Frontal cortex (tissue), 4 donors: ENCODE results near the gene ZCRB1. TPM values are rescaled to one million over a fixed set of nuclear protein-coding genes. Genes with fewer than 3 reads are reported as not detected.

ENCODE experiments used
- DNase-seq, 2 donors: peaks; one replicate each; pipeline ENCODE4 v3.0.0; 2012; ENCODE audit warnings: low spot score in 2 of 2
- FAIRE-seq: peaks from 2 replicates; lab custom pipeline; 2012; peaks lifted over from hg19 to GRCh38; lab: Jason Lieb, UNC
- small RNA-seq: library from RNA; depleted of rRNA; stranded (forward); fragments of <200 nt; gene quantifications from one replicate; pipeline ENCODE3, GENCODE V24; 2014
- total RNA-seq: library from RNA; depleted of rRNA; stranded (reverse); fragments of >200 nt; gene quantifications from one replicate; pipeline ENCODE4 v1.2.3, GENCODE V29; 2014
- donor health status: control.
- donor health status: control.
- donor health status: control.

The ZCRB1 gene
- total RNA-seq, 1 donor from 2014 or later, result 24.9 TPM

DNA sequence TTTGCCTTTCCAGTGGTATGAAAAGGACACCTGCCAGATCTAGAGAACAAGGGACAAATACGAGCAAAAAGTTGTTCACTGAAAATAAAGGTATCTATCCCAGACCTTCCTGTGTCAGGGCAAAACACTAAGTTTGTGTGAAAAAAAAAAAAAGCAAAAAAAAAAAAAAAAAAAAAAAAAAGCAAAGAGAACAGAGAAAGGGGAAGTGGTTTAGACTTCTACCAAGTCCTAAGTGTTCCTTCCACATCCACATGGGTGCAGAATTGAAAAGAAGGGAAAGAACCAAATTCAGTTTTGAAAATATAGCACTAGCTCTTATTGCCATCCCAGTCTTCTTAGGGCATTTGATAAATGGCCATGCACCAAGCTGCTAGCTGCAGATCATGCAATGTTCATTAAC, 41.7 kb downstream of the ZCRB1 start:
- DNase-seq, result no peak
- FAIRE-seq, result no peak

DNA sequence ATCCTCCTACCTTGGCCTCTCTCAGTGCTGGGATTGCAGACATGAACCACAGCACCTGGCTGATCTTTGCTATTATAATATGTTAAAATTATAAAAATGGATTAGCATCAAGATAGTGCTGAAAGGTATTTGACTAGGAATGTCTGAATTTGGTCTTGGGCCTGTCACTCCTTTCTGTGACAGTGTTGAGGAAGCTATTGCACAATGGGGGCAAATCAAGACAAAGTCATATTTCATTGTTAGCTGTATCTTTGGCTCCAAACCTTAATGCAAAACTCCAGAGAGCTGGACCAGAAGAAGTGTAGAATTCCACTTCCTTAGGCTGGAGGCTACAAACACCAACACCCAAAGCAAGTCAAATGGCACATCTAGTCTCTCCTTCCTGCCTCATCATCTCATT, 42.2 kb downstream of the ZCRB1 start:
- no peak for FAIRE-seq
- DNase-seq, result no peak

DNA sequence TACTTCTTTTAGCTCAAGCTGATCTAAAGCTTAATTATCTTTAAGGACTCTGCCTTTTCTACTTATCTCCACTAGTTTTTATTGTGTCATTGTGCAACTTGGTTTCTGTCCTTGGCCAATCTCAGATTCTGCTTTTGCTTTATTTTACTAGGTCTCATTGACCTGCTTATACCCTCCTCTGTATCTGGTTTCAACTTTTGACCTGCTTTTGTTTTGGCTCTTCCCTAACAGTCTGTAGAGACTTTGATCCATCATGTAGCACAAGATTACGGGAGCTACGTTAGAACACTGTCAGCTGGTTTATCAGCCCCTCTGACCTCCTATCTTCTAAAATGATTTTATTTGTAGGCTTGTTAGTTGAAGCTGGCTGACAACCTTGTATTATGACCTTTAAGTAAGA, 43.6 kb downstream of the ZCRB1 start:
- FAIRE-seq, result no peak
- DNase-seq, result no peak

DNA sequence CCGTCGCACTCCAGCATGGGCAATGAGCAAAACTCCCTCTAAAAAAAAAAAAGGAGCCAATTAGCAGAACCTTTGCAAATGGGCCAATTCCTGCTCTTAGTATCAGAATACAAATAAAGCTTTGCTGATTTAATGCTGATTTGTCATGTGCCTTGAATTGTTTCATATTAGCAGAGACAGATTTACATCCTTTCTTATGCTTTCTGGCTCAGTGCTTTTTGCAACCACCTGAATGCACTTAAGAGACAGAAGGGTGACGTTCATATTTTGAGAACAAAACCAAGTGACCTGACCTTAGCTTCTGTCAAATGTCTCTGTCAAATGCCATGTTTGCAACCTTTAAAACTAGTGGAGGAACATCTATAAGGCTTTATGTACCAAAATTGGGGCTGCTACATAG, 44.0 kb downstream of the ZCRB1 start:
- DNase-seq (no peak), FAIRE-seq (no peak)

DNA sequence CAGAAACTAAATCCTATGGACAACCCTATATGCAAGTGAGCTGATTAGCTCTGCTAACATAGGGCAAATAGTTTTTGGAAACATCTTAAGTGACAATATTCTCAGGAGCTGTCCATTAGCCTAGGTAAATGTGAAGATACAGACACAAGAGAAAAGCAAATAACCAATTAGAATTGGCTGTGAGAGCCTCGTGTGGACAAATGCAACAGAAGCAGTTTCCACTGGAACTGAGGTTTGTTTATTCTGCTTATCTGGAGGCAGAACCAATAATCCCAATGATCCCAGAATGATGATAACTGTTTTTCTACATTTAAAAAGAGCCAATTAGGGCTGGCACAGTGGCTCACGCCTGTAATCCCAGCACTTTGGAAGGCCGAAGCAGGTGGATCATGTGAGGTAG, 44.6 kb downstream of the ZCRB1 start:
- FAIRE-seq, result no peak
- DNase-seq, result no peak

DNA sequence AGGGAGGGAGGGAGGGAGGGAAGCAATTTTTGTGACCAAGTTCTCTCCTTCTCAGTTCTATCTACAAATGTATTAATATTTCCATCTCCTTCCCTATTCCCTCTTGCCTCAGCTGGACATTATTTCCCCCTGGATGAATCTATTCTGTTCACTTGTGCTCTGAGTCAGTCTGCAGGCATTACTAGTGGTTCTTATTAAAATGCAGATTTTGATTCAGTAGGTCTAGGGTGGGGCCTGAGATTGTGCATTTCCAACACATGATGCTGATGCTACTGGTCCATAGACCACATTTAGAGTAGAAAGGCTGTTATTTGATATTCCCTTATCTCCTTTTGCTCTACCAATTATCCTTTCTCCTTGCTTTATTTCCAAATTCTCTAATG, 47.8 kb downstream of the ZCRB1 start:
- FAIRE-seq (no peak), DNase-seq (no peak)

DNA sequence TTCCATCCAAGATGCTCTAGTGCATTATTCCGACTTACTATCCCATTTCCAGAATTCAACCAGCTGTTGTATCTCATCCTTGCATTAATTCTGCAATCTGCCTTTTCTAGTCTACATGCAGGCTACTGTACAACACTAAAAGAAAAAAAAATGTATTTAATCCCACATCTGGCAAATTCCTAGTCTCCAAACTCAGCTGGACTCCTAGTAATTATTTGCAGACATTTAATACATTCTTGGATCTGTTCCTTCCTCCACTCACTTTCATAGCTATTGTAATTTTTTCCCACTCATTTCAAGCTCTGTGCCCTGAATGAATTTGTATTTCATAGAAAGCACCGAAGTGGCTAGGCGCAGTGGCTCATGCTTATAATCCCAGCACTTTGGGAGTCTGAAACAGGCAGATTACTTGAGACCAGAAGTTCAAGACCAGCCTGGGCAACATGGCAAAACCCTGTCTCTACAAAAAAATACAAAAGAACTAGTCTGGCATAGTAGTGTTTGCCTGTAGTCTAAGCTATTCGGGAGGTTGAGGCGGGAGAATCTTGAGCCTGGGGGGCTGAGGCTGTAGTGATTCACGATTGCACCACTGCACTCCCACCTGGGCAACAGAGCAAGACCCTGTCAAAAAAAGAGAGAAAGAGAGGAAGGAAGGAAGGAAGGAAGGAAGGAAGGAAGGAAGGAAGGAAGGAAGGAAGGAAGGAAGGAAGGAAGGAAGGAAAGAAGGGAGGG, 48.3 kb downstream of the ZCRB1 start:
- DNase-seq (no peak), FAIRE-seq (no peak)

DNA sequence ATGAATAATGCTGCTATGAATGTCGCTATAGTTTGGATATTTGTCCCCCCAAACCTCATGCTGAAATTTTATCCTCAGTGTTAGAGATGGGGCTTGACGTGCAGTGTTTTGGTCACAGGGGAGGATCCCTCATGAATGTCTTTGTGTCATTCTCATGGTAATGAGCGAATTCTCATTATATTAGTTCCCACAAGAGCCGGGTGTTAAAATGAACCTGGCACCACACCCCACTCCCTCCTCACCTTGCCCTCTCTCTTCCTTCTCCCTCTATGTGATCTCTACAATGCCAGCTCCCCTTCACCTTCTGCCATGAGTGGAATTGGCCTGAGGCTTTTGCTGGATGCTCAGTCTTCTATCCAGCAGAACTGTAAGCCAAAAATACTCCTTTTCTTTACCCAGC, 50.4 kb downstream of the ZCRB1 start:
- no peak for FAIRE-seq
- no peak for DNase-seq

DNA sequence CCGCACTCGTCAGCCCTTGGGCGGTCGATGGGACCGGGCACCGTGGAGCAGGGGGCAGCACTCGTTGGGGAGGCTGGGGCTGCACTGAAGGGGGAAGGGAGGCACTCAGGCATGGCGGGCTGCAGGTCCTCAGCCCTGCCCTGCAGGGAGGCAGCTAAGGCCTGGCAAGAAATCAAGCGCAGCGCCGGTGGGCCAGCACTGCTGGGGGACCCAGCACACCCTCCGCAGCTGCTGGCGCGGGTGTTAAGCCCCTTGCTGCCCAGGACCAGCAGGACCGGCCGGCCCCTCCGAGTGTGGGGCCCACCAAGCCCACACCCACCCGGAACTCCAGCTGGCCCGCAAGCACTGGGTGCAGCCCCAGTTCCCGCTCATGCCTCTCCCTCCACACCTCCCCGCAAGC, 52.2 kb downstream of the ZCRB1 start:
- DNase-seq (no peak), FAIRE-seq (no peak)

DNA sequence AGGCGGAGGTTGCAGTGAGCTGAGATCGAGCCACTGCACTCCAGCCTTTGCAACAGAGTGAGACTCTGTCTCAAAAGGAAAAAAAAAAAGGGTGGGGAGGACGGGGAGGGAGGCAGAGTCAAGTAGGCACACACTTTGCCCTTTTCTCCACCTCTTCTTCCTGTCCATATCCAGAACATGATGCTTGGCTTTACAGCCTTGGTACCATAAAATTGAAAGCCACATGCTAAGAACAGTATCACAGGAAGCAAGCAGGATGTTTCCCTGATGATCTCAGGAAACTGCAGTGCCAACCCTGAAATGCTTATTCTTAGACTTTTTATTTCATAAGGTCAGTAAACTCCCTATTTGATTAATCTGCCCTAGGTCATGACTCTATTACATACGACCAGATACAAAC, 55.3 kb downstream of the ZCRB1 start:
- no peak for DNase-seq
- FAIRE-seq, result no peak

DNA sequence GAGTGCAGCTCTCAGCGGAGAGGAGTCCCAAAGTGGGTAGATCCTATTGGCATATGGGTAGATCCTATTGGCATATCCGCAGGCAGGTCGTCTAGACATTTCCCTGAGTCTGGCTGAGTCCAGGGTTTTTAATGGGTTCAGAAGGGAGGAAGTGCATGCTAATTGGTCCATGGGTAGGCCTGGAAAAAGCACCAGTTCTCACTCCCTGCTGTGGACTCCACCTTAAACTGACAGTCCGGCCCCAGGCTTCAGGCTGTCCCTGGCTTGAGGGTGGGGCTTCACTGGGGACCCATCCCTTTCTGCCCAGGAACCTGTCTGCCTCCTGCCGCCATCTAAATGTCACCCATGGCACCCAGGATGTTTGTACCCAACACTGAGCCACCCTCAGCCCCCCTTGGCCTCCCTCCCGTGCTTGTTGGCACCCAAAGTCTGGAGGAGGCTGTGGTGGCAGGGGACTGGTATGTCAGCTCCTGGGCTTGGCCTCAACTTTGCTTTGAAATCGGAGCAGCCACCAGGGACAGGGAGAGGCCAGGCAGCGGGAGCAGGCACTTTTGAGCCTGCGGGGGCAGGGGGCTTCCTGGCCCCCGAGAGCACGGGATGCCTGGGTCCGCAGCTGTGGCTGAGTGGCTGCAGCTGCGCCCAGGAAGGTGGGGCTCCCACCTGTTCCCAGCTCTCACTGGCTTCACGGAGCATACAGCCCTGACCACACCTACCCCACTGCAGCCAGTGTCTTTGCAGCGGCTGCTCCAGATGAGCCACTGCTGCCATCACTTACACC, 58.3 kb downstream of the ZCRB1 start:
- FAIRE-seq, result no peak
- no peak for DNase-seq

DNA sequence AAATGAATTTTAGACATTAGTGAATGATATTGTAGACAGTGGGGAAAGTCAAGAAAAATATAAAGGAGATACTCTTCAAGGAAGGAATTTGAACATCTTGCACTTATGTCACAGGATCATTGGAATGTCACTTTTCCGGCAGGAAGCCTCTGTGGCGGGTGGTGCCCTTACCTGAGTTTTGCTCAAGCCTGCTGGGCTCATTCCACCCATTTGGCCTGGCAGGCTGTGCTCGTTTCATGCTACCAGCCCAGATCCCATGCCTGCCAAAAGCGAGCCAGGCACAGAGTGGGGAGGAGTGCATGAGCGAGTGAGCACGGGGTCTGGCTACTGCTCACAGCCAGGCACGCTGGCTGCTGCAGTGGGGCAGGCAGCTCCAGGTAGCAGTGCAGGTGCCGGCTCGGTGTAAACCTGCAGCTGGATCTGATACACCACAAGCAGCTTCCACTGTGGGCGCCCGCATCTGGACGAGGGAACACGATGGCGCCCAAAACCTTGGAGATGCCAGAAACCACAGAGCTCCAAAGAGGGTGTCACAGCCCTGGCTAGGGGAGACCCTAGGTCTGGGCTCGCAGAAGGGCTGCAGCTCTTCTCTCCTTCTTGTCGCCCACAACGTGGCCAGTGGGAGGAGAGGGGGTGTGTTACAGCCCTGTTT, 59.2 kb downstream of the ZCRB1 start:
- FAIRE-seq (no peak), DNase-seq (no peak)

DNA sequence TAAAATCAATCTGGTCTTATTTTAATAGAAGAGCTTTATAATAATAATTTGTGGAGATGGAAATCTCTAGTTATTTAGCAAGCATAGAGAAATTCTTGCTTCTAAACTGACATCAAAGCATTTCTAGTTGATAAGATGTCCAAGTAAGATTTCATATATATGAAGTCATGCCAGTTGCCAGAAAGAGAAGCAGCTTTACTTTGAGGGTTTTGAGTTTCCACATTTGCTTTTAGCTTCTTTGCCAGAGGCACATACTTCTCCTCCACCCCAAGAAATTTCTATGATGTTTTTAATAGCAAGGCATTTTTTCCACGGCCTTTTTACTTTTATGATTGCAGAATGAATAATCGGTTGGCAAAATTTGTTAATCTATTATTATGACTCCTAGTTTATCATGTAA, 63.6 kb downstream of the ZCRB1 start:
- FAIRE-seq (no peak), DNase-seq (no peak)

Small RNA genes within 50 kb of the gene (small RNA-seq; reads per million reads assigned to genes)
- gene MIR7851 (not detected), gene RF00090 (not detected)

Other genes with a start within 250 kb of the ZCRB1 start
- 7.3 TPM for gene GXYLT1, start 181.2 kb downstream of the ZCRB1 start, total RNA-seq
- 43.6 TPM for gene YAF2, start 87.8 kb downstream of the ZCRB1 start, total RNA-seq
- 82.3 TPM for gene PPHLN1, start 73 bp upstream of the ZCRB1 start, total RNA-seq